GM12878 (cell line): ENCODE data around the gene PHLDA3. TPM values are rescaled to one million over a fixed set of nuclear protein-coding genes. Genes with fewer than 3 reads are reported as not detected.

Source experiments
- BACH1 ChIP-seq: fragments of 450-650 bp; IDR thresholded peaks from 2 replicates; pipeline ENCODE4 v1.6.1; 2017; ENCODE audit warnings: mild to moderate bottlenecking, borderline replicate concordance
- BCLAF1 ChIP-seq: fragments of 450-650 bp; IDR thresholded peaks from 2 replicates; pipeline ENCODE4 v1.6.1; 2017; ENCODE audit warnings: antibody characterized with exemption, mild to moderate bottlenecking, moderate library complexity
- CHD2 ChIP-seq: IDR thresholded peaks from 2 replicates; pipeline ENCODE4 v1.6.1; 2011; ENCODE audit warnings: low read depth, low read length, improper control_type of control experiment, borderline replicate concordance
- CHD4 ChIP-seq: fragments of 200-600 bp; sonication (generic); IDR thresholded peaks from 2 replicates; pipeline ENCODE4 v1.6.1; 2016; ENCODE audit warnings: mild to moderate bottlenecking
- EED ChIP-seq: sonication (generic); IDR thresholded peaks from 2 replicates; pipeline ENCODE4 v1.6.1; 2016; ENCODE audit warnings: antibody characterized with exemption, low read depth
- ETV6 ChIP-seq, 2 experiments: fragments of 450-650 bp in 1 of 2; IDR thresholded peaks in 1 of 2; conservative IDR thresholded peaks in 1 of 2; 2 replicates each; pipeline ENCODE4 v1.6.1; 2014; ENCODE audit warnings: antibody characterized with exemption in 1 of 2, borderline replicate concordance in 1 of 2, low read depth in 1 of 2, mild to moderate bottlenecking in 1 of 2, moderate library complexity in 1 of 2
- GABPA ChIP-seq: IDR thresholded peaks from 2 replicates; pipeline ENCODE4 v1.6.1; 2014; ENCODE audit warnings: antibody characterized with exemption, low read depth, mild to moderate bottlenecking, inconsistent platforms
- HCFC1 ChIP-seq: fragments of 150-350 bp; IDR thresholded peaks from 2 replicates; pipeline ENCODE4 v1.6.1; 2014; ENCODE audit warnings: low read length
- IKZF2 ChIP-seq, 2 experiments: fragments of 450-650 bp; IDR thresholded peaks; 2 replicates each; pipeline ENCODE4 v1.6.1; 2017; ENCODE audit warnings: mild to moderate bottlenecking in 2 of 2, moderate library complexity in 2 of 2
- NR2C2 ChIP-seq: IDR thresholded peaks from 2 replicates; pipeline ENCODE4 v1.6.1; 2011; ENCODE audit warnings: borderline replicate concordance, low read depth; ENCODE audit not compliant: control insufficient read depth, insufficient read length
- POLR2A ChIP-seq: IDR thresholded peaks from 2 replicates; pipeline ENCODE4 v1.6.1; 2011; ENCODE audit warnings: low read depth, mild to moderate bottlenecking, low read length
- RAD51 ChIP-seq: fragments of 450-650 bp; IDR thresholded peaks from 2 replicates; pipeline ENCODE4 v1.6.1; 2016; ENCODE audit warnings: moderate library complexity, mild to moderate bottlenecking, inconsistent platforms
- SP1 ChIP-seq: IDR thresholded peaks from one replicate; pipeline ENCODE4 v1.6.1; 2011; ENCODE audit warnings: low read depth, low read length
- TBL1XR1 ChIP-seq: IDR thresholded peaks from 2 replicates; pipeline ENCODE4 v1.6.1; 2012; ENCODE audit warnings: low read depth, low read length, improper control_type of control experiment
- TCF12 ChIP-seq: IDR thresholded peaks from 2 replicates; pipeline ENCODE4 v1.6.1; 2011; ENCODE audit warnings: low read depth, mild to moderate bottlenecking, low read length
- ZBTB11 ChIP-seq: fragments of 450-650 bp; formaldehyde crosslinking; IDR thresholded peaks from 2 replicates; pipeline ENCODE4 v1.5.0; 2022; ENCODE audit warnings: mild to moderate bottlenecking, missing genetic modification characterization
- polyA plus RNA-seq, 11 experiments: library from polyadenylated mRNA; depleted of rRNA in 4 of 11; unstranded in 6 of 11; stranded (reverse) in 5 of 11; fragments of >200 nt; fragmentation: Nextera tagmentation in 4 of 11; fragmentation: Illumina TruSeq in 1 of 11; extraction: Ambion mirVana in 4 of 11; extraction: Trizol in 1 of 11; gene quantifications; 1 replicate in 1 of 11; 2 replicates in 10 of 11; pipeline versions ENCODE4 v1.2.1 to v1.2.3, GENCODE V29; 2011 to 2016; ENCODE audit warnings: inconsistent platforms in 2 of 11, missing spikeins in 2 of 11, low read depth in 1 of 11
- total RNA-seq, 4 experiments: library from RNA; depleted of rRNA in 3 of 4; stranded (reverse); fragments of >200 nt in 3 of 4; fragmentation: Illumina TruSeq in 1 of 4; extraction: Trizol in 1 of 4; gene quantifications; 2 replicates each; pipeline versions ENCODE4 v1.2.1 to v1.2.3, GENCODE V29; 2013 to 2021
- TF ChIP-seq, protein P1 (sequence below): fragments of 450-650 bp; IDR thresholded peaks from 2 replicates; pipeline ENCODE4 v1.6.1; 2014; ENCODE audit warnings: mild to moderate bottlenecking
- TF ChIP-seq, protein P2 (sequence below): IDR thresholded peaks from 2 replicates; pipeline ENCODE4 v1.6.1; 2011; ENCODE audit warnings: low read depth, mild to moderate bottlenecking, low read length, moderate library complexity, borderline replicate concordance; ENCODE audit errors: extremely low read depth
- TF ChIP-seq, protein P3 (sequence below): IDR thresholded peaks from 2 replicates; pipeline ENCODE4 v1.6.1; 2011; ENCODE audit warnings: borderline replicate concordance, low read depth, mild to moderate bottlenecking, moderate library complexity, mixed read lengths, low read length; ENCODE audit not compliant: insufficient read depth; ENCODE audit errors: extremely low read length

The PHLDA3 gene
- total and polyA plus RNA-seq, 10 of the 15 experiments (the other 5 are each of a cell fraction or from before 2014, with no cell fraction given): 0.60 to 57.4 (median 21.8) TPM

GRCh38 chr1:201456499-201457309, 12.3 kb downstream of the PHLDA3 start (continued):
- TF ChIP-seq ZBTB11: no peak
- no peak for TF ChIP-seq SP1
- TF ChIP-seq NR2C2: no peak
- TF ChIP-seq TBL1XR1: no peak
- TF ChIP-seq POLR2A: no peak
- no peak for TF ChIP-seq HCFC1
- TF ChIP-seq, protein P1, sequence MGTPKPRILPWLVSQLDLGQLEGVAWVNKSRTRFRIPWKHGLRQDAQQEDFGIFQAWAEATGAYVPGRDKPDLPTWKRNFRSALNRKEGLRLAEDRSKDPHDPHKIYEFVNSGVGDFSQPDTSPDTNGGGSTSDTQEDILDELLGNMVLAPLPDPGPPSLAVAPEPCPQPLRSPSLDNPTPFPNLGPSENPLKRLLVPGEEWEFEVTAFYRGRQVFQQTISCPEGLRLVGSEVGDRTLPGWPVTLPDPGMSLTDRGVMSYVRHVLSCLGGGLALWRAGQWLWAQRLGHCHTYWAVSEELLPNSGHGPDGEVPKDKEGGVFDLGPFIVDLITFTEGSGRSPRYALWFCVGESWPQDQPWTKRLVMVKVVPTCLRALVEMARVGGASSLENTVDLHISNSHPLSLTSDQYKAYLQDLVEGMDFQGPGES: no peak
- TF ChIP-seq ETV6 (conservative IDR thresholded peaks at IDR 0.05 in 1 of 2, IDR thresholded peaks at IDR 0.05 in 1 of 2; ENCODE audit: borderline replicate concordance in 1 of 2, low read depth in 1 of 2): no peak
- no peak for TF ChIP-seq EED
- no peak for TF ChIP-seq BACH1
- TF ChIP-seq, protein P2, sequence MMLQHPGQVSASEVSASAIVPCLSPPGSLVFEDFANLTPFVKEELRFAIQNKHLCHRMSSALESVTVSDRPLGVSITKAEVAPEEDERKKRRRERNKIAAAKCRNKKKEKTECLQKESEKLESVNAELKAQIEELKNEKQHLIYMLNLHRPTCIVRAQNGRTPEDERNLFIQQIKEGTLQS: no peak
- no peak for TF ChIP-seq TCF12
- no peak for TF ChIP-seq BCLAF1
- no peak for TF ChIP-seq GABPA
- peak; percentile 81 to 86 for TF ChIP-seq IKZF2 (IDR thresholded peaks at IDR 0.05)
- no peak for TF ChIP-seq CHD4
- TF ChIP-seq RAD51: no peak
- TF ChIP-seq, protein P3, sequence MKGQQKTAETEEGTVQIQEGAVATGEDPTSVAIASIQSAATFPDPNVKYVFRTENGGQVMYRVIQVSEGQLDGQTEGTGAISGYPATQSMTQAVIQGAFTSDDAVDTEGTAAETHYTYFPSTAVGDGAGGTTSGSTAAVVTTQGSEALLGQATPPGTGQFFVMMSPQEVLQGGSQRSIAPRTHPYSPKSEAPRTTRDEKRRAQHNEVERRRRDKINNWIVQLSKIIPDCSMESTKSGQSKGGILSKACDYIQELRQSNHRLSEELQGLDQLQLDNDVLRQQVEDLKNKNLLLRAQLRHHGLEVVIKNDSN: no peak
- TF ChIP-seq CHD2: peak; percentile 45; the same call in 1 of the 2 replicates
